Placental pericyte (primary cell): ENCODE data around the gene GDPGP1. TPM values are rescaled to one million over a fixed set of nuclear protein-coding genes. Genes with fewer than 3 reads are reported as not detected.

Experiments used
- small RNA-seq: library from RNA; depleted of rRNA; stranded (forward); fragments of <200 nt; gene quantifications from one replicate; pipeline ENCODE3, GENCODE V24; 2012; ENCODE audit warnings: low replicate concordance
- total RNA-seq: library from RNA; depleted of rRNA; stranded (reverse); fragments of >200 nt; gene quantifications from 2 replicates; pipeline ENCODE4 v1.2.3, GENCODE V29; 2012

Gene GDPGP1
- total RNA-seq: 3.3 and 6.3 TPM in 2 replicates

GRCh38 chr15:90234096-90234988 is at the start of gene GDPGP1:
TSS of gene GDPGP1 (plus strand) at chr15:90234209. CDS start at chr15:90240909, 6,700 bp downstream.

DNA sequence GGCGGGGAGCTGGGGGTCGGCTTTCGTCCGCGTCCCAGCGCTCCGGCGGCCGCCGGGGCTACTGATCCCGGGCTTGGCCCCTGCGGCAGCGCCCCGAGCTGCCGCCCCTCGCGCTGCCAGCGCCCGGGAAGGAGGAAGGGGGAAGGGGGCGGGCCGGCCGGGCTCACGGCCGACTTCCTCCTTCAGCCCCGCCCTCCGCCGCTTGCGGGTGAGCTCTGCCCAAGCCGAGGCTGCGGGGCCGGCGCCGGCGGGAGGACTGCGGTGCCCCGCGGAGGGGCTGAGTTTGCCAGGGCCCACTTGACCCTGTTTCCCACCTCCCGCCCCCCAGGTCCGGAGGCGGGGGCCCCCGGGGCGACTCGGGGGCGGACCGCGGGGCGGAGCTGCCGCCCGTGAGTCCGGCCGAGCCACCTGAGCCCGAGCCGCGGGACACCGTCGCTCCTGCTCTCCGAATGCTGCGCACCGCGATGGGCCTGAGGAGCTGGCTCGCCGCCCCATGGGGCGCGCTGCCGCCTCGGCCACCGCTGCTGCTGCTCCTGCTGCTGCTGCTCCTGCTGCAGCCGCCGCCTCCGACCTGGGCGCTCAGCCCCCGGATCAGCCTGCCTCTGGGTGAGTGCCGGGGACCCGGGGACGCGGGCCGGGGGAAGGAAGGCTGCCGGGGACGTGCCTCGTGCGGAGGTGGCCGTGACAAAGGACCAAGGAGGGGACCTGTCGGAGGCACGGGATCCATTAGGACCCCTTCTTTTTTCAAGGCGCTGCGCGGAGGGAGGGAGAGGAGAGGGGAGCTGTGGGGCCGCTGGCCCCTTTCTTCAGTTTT is 32.7 kb upstream of the GDPGP1 start, which contains the start of gene SEMA4B:
TSS of gene SEMA4B (plus strand) at position 201 of the 814 bp plus-strand sequence. CDS start at position 450, 249 bp downstream.

DNA sequence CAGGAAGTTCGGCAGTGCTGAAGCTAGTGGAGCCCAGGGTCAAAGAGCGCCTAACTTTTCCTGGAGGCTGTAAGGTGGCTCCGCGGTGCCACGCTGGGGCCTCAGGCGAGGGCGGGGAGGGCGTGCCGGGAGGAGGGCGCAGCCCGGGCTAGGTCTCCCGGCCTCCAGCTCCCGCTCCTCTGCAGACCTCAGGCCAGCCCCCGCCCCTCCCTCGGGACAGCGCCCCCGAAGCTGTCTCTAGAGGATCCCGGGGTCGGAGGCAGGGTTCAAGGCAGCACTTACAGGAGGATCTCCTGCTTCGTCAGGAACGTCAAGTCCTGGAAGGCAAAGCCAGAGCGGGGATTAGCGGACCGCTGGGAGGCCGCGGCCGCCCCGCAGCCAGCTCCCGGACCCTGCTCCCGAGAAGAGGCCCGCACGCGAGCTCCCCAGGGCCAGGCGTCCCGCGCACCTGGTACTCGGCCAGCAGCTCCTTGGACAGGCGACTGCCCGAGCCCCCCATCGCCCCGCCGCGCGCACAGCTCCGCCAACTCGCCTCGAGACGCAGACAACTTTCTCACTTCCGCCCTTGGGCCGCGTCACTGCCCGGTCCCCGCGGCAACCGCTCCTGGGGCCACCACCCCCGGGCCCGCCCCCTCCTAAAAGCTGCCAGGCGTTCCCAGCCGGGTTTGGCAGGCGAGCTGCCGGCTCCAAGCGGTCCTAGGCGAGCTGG is 468 bp upstream of the GDPGP1 start, which contains the start of gene CIB1:
TSS of gene CIB1 (minus strand) at position 555 of the 709 bp plus-strand sequence. CDS start at position 499, 56 bp downstream.

GRCh38 chr15:90249203-90249863 is 15.3 kb downstream of the GDPGP1 start, which contains the start of gene TTLL13:
TSS of gene TTLL13 (plus strand) at chr15:90249556. CDS start at chr15:90250631, 1,075 bp downstream.

DNA sequence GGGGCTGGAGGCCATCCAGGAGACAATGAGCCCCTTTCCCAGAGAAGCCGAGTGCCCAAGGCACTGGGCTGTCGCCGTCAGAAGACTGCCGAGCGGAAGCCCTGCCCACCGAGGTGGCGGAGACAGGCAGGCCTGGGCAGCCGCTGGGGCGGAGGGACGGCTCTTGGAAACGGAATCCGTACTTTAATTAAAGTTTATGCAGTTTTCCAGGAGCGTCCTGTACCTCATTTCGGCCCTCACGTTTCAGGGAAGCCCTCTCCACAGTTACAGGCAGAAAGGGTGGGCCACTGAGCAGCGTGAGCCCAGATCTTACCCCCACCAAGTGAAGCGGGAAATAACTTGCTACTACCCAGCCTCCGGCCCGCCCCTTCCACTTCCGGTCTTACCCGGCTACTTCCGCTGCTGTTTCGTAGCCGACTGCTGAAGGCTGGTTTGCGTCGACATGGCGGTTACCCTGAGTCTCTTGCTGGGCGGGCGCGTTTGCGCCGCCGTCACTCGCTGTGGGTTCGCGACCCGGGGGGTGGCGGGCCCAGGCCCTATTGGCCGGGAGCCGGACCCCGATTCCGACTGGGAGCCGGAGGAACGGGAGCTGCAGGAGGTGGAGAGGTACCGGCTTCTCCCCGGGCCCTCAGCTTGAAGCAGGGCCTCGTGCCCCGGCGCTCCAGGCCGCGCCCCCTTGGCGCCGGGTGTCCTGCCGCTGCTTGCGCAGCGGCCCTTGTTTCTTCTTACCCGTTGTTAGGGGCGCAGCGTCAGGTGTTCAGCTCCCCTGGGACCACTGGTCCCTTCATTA is 31.5 kb downstream of the GDPGP1 start, which contains the start of gene NGRN:
TSS of gene NGRN (plus strand) at position 402 of the 790 bp plus-strand sequence. CDS start at position 443, 41 bp downstream.

Small RNA genes within 50 kb of the gene (small RNA-seq; reads per million reads assigned to genes)
- gene AC091167.3 (not detected), gene RN7SL736P (not detected)

Other genes with a start within 250 kb of the GDPGP1 start
- gene ZNF710, start 232.9 kb upstream of the GDPGP1 start, total RNA-seq: 11.6 and 29.2 TPM in 2 replicates
- 52.3 and 65.7 TPM in 2 replicates for gene IDH2, start 131.7 kb upstream of the GDPGP1 start, total RNA-seq
- 23.9 and 27.2 TPM in 2 replicates for gene SEMA4B, start 32.9 kb upstream of the GDPGP1 start, total RNA-seq
- gene CIB1, start 268 bp upstream of the GDPGP1 start, total RNA-seq: 21.9 and 37.0 TPM in 2 replicates
- gene TTLL13, start 15.3 kb downstream of the GDPGP1 start, total RNA-seq: not detected in 2 replicates
- gene NGRN, start 31.5 kb downstream of the GDPGP1 start, total RNA-seq: 61.9 and 80.7 TPM in 2 replicates
- gene ZNF774, start 118.1 kb downstream of the GDPGP1 start, total RNA-seq: 0.44 and 1.3 TPM in 2 replicates
- gene IQGAP1, start 154.0 kb downstream of the GDPGP1 start, total RNA-seq: 300 and 381 TPM in 2 replicates